Neural progenitor cell (in vitro differentiated cells): ENCODE results near the gene SLC35F2. TPM values are rescaled to one million over a fixed set of nuclear protein-coding genes. Genes with fewer than 3 reads are reported as not detected.
A peak's percentile ranks its signal among the peaks of the same experiment; 100 is the strongest.
"Not testable (repeated sequence)": the region's sequence is repeated elsewhere in the genome, so short reads cannot be mapped to it uniquely, and the experiment has no call there.

ENCODE experiments used
- DNase-seq: peaks from one replicate; pipeline ENCODE4 v3.0.0-alpha.2; 2016; ENCODE audit warnings: low spot score
- H2AFZ ChIP-seq: fragments of 200-600 bp; sonication (generic); replicated peaks from 2 replicates; pipeline ENCODE4 v1.6.1; 2016; ENCODE audit warnings: antibody characterized with exemption
- H3F3A ChIP-seq: fragments of 200-600 bp; sonication (generic); 2 replicates; pipeline ENCODE4 v1.6.1; 2016; ENCODE audit warnings: antibody characterized with exemption, low read depth
- H3K27ac ChIP-seq: fragments of 200-600 bp; sonication (generic); 2 replicates; pipeline ENCODE4 v1.5.1; 2016; ENCODE audit warnings: mild to moderate bottlenecking
- H3K27me3 ChIP-seq: fragments of 200-600 bp; sonication (generic); 2 replicates; pipeline ENCODE4 v1.6.1; 2016; ENCODE audit warnings: mild to moderate bottlenecking, moderate library complexity
- H3K36me3 ChIP-seq: fragments of 200-600 bp; sonication (generic); 2 replicates; pipeline ENCODE4 v1.5.1; 2016
- H3K4me1 ChIP-seq: fragments of 200-600 bp; sonication (generic); 2 replicates; pipeline ENCODE4 v1.6.1; 2016; ENCODE audit warnings: mixed run types
- H3K4me2 ChIP-seq: fragments of 200-600 bp; sonication (generic); 2 replicates; pipeline ENCODE4 v1.6.1; 2016
- H3K4me3 ChIP-seq: fragments of 200-600 bp; sonication (generic); 2 replicates; pipeline ENCODE4 v1.5.1; 2016
- H3K79me2 ChIP-seq: fragments of 200-600 bp; sonication (generic); 2 replicates; pipeline ENCODE4 v1.6.1; 2016; ENCODE audit warnings: low read depth
- H3K9ac ChIP-seq: fragments of 200-600 bp; sonication (generic); 2 replicates; pipeline ENCODE4 v1.6.1; 2016
- H3K9me3 ChIP-seq: fragments of 200-600 bp; sonication (generic); 2 replicates; pipeline ENCODE4 v1.5.1; 2016; ENCODE audit warnings: low read depth
- H4K20me1 ChIP-seq: fragments of 200-600 bp; sonication (generic); 2 replicates; pipeline ENCODE4 v1.6.1; 2016; ENCODE audit warnings: low read depth
- H3K27ac Mint-ChIP-seq: 3 replicates; pipeline ENCODE4 v1.8.0; 2021; ENCODE audit warnings: mixed read lengths
- H3K27me3 Mint-ChIP-seq: 2 replicates; pipeline ENCODE4 v1.8.0; 2022; ENCODE audit warnings: low read depth, mild to moderate bottlenecking, inconsistent platforms, moderate library complexity, mixed read lengths; ENCODE audit not compliant: insufficient read depth
- H3K36me3 Mint-ChIP-seq: 3 replicates; pipeline ENCODE4 v1.8.0; 2021; ENCODE audit warnings: mixed read lengths
- H3K4me1 Mint-ChIP-seq: 3 replicates; pipeline ENCODE4 v1.8.0; 2021; ENCODE audit warnings: mixed read lengths
- H3K4me3 Mint-ChIP-seq: 3 replicates; pipeline ENCODE4 v1.8.0; 2021; ENCODE audit warnings: mild to moderate bottlenecking, moderate library complexity, mixed read lengths
- H3K9me3 Mint-ChIP-seq: 3 replicates; pipeline ENCODE4 v1.8.0; 2020; ENCODE audit warnings: mixed read lengths
- EZH2 ChIP-seq: fragments of 200-600 bp; sonication (generic); IDR thresholded peaks from 2 replicates; pipeline ENCODE4 v1.6.1; 2017; ENCODE audit warnings: antibody characterized with exemption, mild to moderate bottlenecking, moderate library complexity
- EZH2phosphoT487 ChIP-seq: fragments of 200-600 bp; sonication (generic); IDR thresholded peaks from 2 replicates; pipeline ENCODE4 v1.6.1; 2017; ENCODE audit warnings: antibody characterized with exemption
- total RNA-seq: library from RNA; depleted of rRNA; stranded (reverse); fragments of >200 nt; gene quantifications from 2 replicates; pipeline ENCODE4 v1.2.3, GENCODE V29; 2015; ENCODE audit warnings: low replicate concordance
- TF ChIP-seq, protein P1 (sequence below): fragments of 200-600 bp; sonication (generic); IDR thresholded peaks from 2 replicates; pipeline ENCODE4 v1.5.1; 2017; ENCODE audit warnings: antibody characterized with exemption, mild to moderate bottlenecking

Gene SLC35F2
- total RNA-seq, 1 donor from 2014 or later = 9.8 TPM

DNA sequence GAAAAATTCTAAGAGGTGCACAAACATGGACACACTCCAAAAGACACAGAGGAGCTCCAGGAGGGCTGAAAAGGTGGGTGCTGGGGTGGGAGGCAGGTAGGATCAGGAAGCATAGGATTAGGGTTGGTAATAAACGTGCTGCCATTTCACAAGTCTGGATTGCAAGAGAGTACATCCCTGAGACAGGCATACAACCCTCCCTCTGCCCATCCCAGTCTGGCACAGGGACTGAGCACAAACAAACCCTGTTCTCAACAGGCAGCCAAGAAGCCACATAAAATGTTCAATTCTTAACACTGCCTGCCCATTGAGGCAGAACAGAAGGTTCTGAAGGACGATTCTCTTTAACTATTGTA, 18.5 kb downstream of the SLC35F2 start:
- no peaks in the 10 kb centered on the region for H3K4me1 ChIP-seq
- TF ChIP-seq EZH2 (no peak), EZH2phosphoT487 (no peak)
- TF ChIP-seq, protein P1, sequence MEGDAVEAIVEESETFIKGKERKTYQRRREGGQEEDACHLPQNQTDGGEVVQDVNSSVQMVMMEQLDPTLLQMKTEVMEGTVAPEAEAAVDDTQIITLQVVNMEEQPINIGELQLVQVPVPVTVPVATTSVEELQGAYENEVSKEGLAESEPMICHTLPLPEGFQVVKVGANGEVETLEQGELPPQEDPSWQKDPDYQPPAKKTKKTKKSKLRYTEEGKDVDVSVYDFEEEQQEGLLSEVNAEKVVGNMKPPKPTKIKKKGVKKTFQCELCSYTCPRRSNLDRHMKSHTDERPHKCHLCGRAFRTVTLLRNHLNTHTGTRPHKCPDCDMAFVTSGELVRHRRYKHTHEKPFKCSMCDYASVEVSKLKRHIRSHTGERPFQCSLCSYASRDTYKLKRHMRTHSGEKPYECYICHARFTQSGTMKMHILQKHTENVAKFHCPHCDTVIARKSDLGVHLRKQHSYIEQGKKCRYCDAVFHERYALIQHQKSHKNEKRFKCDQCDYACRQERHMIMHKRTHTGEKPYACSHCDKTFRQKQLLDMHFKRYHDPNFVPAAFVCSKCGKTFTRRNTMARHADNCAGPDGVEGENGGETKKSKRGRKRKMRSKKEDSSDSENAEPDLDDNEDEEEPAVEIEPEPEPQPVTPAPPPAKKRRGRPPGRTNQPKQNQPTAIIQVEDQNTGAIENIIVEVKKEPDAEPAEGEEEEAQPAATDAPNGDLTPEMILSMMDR = no peak
- H3K9me3 ChIP-seq = no peaks in the 10 kb centered on the region
- H3K27me3 ChIP-seq = no peaks in the 10 kb centered on the region
- no peak for DNase-seq
- H3K4me3 ChIP-seq = no peak overlapping the region
- no peak overlapping the region for H3K4me2 ChIP-seq
- Mint-ChIP-seq H3K9me3 (no peaks in the 10 kb centered on the region), H3K4me1 (peaks cover 14% of the 10 kb centered on the region), H3K36me3 (no peaks in the 10 kb centered on the region), H3K4me3 (no peak overlapping the region), H3K27me3 (peaks cover 2% of the 10 kb centered on the region), H3K27ac (peak overlapping the region; percentile 76)
- no peak overlapping the region for H3K27ac ChIP-seq
- peaks cover 9% of the 10 kb centered on the region for H3K79me2 ChIP-seq
- no peak overlapping the region for H2AFZ ChIP-seq
- no peaks in the 10 kb centered on the region for H3F3A ChIP-seq
- H4K20me1 ChIP-seq = no peaks in the 10 kb centered on the region
- no peaks in the 10 kb centered on the region for H3K36me3 ChIP-seq
- no peak overlapping the region for H3K9ac ChIP-seq

DNA sequence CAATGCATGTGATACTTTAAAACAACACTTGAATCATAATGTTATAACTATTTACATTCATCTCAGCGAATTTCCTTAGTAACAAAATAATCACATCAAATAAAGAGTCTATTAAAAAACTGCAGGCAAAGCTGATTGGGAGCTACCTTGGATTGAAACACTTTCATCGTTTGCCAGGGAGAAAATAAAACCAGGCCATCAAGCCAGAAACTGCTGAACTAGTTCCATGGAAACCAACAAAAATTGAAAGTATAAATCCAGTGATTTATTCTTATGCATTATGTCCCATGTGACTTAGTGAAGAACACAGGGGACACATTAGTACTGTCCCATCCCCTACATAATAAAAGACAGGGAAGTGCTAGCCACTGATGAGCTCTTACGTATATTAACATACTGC, 21.7 kb downstream of the SLC35F2 start:
- peaks cover 2% of the 10 kb centered on the region for H3K27me3 Mint-ChIP-seq
- H3K4me2 ChIP-seq = no peak overlapping the region

GRCh38 chr11:107834995-107835394, 23.6 kb downstream of the SLC35F2 start:
- Histone ChIP-seq H3K9me3 (no peaks in the 10 kb centered on the region), H3K27ac (no peak overlapping the region), H3K79me2 (peaks cover 9% of the 10 kb centered on the region), H2AFZ (no peak overlapping the region), H3K9ac (no peak overlapping the region), H3K4me2 (no peak overlapping the region), H3K4me1 (peaks cover 14% of the 10 kb centered on the region), H3K36me3 (no peaks in the 10 kb centered on the region), H3K27me3 (no peaks in the 10 kb centered on the region), H4K20me1 (no peaks in the 10 kb centered on the region), H3K4me3 (no peak overlapping the region), H3F3A (no peaks in the 10 kb centered on the region)
- no peak for DNase-seq
- no peaks in the 10 kb centered on the region for H3K36me3 Mint-ChIP-seq
- H3K27me3 Mint-ChIP-seq = no peaks in the 10 kb centered on the region
- peaks cover 8% of the 10 kb centered on the region for H3K4me1 Mint-ChIP-seq
- no peak for TF ChIP-seq EZH2phosphoT487
- TF ChIP-seq, protein P1 = no peak
- TF ChIP-seq EZH2 = no peak
- no peak overlapping the region for H3K4me3 Mint-ChIP-seq
- no peaks in the 10 kb centered on the region for H3K9me3 Mint-ChIP-seq
- no peak overlapping the region for H3K27ac Mint-ChIP-seq

More for the DNA sequence above, 21.7 kb downstream of the SLC35F2 start:
- Mint-ChIP-seq H3K4me1 (peaks cover 18% of the 10 kb centered on the region), H3K27ac (no peak overlapping the region), H3K36me3 (no peaks in the 10 kb centered on the region), H3K9me3 (no peaks in the 10 kb centered on the region), H3K4me3 (no peak overlapping the region)
- H3K9ac ChIP-seq = no peak overlapping the region
- H3K4me3 ChIP-seq = no peak overlapping the region
- peaks cover 14% of the 10 kb centered on the region for H3K4me1 ChIP-seq
- H3K9me3 ChIP-seq = no peaks in the 10 kb centered on the region
- no peak overlapping the region for H3K27ac ChIP-seq
- TF ChIP-seq, protein P1 = no peak
- no peak for DNase-seq
- H3K36me3 ChIP-seq = no peaks in the 10 kb centered on the region
- H3K79me2 ChIP-seq = peaks cover 9% of the 10 kb centered on the region
- no peaks in the 10 kb centered on the region for H4K20me1 ChIP-seq
- no peaks in the 10 kb centered on the region for H3K27me3 ChIP-seq
- H2AFZ ChIP-seq = no peak overlapping the region
- H3F3A ChIP-seq = no peaks in the 10 kb centered on the region

- H4K20me1 ChIP-seq, H3K27ac Mint-ChIP-seq, DNase-seq, H3F3A ChIP-seq, H2AFZ ChIP-seq, H3K9me3 ChIP-seq, H3K4me3 ChIP-seq, H3K4me2 ChIP-seq, H3K9ac ChIP-seq, H3K36me3 ChIP-seq, H3K27me3 Mint-ChIP-seq, H3K36me3 Mint-ChIP-seq, H3K9me3 Mint-ChIP-seq, H3K27me3 ChIP-seq, H3K4me1 Mint-ChIP-seq, H3K79me2 ChIP-seq, H3K4me3 Mint-ChIP-seq, H3K27ac ChIP-seq: not testable (repeated sequence)
- peaks cover 14% of the 10 kb centered on the region for H3K4me1 ChIP-seq
Measured at GRCh38 chr11:107833926-107834325, 24.7 kb downstream of the SLC35F2 start.
